Left ventricle myocardium superior (tissue), 1 donor: Measurements from ENCODE around the gene SSPN. TPM values are rescaled to one million over a fixed set of nuclear protein-coding genes. Genes with fewer than 3 reads are reported as not detected.

Source experiments
- ATAC-seq: fragments of 200-7000 bp; cut with Tn5 transposase; one replicate; pipeline ENCODE4 v1.9.1; 2020; ENCODE audit warnings: mild to moderate bottlenecking, moderate library complexity
- DNase-seq: peaks from one replicate; pipeline ENCODE4 v3.0.0-alpha.2; 2020
- intact Hi-C: fragments of 100-400 bp; cut with micrococcal nuclease; formaldehyde crosslinking; loops from one replicate; pipeline ENCODE4 v1.11.0; 2022
- total RNA-seq: library from RNA; stranded (reverse); fragmentation: NEBNext Ultra II Directional; extraction: Animal tissue kit (Norgen Biotek cat#: 25700); gene quantifications from one replicate; pipeline ENCODE4 v1.2.1, GENCODE V29; 2021
- donor health status: DM: no; HTN: yes; CAD: no; lungs with severe emphysema.

SSPN gene
- total RNA-seq, 1 donor from 2014 or later = 56.4 TPM

DNA sequence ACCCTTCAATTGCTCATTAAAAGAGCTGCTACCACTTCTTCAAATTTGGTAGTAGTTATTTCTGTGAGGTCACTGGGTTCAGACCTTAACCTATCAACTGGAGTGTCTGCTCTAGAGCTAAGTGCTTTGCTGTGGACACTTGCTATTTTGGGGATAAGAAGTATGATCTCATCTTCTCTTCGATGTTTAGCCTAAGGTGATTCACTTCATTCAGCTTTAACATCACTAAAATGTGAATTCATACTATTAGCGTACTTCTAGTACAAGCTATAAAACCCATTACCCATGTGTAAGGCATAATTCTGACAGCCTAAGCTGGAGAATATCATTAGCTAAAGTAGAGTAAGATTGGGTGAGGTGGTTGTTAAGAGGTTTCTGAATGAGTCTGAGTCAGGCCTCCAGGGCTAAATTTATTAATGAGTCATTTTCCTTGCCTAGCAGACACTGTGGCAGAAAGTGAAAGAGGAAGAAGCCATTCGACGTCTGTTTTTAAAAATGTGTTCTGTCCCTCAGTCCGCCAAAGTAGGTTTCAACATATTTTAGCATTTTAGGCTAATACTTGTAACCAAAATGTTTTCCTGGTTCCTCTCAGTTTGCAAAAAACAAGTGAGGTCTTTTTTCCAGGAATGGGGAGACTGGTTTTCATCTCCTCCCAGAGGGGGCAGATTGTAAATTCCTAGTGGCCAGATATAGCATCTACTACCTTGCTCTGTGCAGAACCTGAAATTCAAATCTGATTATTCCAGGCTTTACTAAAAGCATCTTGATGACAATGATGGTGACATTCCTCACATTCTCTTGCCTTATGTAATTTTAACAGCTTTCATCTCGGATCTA is 103.6 kb downstream of the SSPN start:
- ATAC-seq = peak; percentile 98
- intact Hi-C loops = no loop called here
- DNase-seq = no peak

GRCh38 chr12:26299751-26300150 is 104.4 kb downstream of the SSPN start:
- DNase-seq = no peak
- intact Hi-C loops = no loop called here
- ATAC-seq = no peak

Other genes with a start within 250 kb of the SSPN start
- gene RASSF8, start 236.9 kb upstream of the SSPN start, total RNA-seq = 22.9 TPM
- gene BHLHE41, start 70.5 kb upstream of the SSPN start, total RNA-seq = 35.9 TPM